Activated CD4-positive, alpha-beta T cell treated with anti-CD3 and anti-CD28 coated beads for 24 hours (primary cell): ENCODE results near the gene DIS3L.
"Not testable (repeated sequence)": the region's sequence is repeated elsewhere in the genome, so short reads cannot be mapped to it uniquely, and the experiment has no call there.

Source experiments
- DNase-seq, 2 donors: peaks; one replicate each; pipeline ENCODE4 v3.0.0-alpha.2; 2020; ENCODE audit warnings: low read depth in 2 of 2

DIS3L gene

GRCh38 chr15:66310786-66311185, 17.4 kb downstream of the DIS3L start:
- DNase-seq, result no peak

DNA sequence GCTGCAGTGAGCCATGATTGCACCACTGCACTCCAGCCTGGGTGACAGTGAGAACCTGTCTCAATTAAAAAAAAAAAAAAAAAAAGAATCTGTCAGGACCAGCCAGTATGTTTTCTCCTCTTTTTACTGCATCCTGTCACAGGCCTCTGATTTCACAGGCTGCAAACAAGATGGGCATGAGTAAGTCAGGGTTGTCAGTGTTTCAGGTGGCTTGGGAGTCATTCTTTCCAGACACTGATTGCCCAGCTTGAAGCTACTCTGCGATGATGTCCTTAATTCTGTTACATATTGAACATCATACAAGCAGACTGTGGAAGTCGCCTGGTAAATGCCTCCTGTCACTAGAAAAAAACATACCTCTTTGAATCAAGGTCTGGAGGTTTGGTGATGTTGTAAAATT, 18.8 kb downstream of the DIS3L start:
- DNase-seq, result no peak

DNA sequence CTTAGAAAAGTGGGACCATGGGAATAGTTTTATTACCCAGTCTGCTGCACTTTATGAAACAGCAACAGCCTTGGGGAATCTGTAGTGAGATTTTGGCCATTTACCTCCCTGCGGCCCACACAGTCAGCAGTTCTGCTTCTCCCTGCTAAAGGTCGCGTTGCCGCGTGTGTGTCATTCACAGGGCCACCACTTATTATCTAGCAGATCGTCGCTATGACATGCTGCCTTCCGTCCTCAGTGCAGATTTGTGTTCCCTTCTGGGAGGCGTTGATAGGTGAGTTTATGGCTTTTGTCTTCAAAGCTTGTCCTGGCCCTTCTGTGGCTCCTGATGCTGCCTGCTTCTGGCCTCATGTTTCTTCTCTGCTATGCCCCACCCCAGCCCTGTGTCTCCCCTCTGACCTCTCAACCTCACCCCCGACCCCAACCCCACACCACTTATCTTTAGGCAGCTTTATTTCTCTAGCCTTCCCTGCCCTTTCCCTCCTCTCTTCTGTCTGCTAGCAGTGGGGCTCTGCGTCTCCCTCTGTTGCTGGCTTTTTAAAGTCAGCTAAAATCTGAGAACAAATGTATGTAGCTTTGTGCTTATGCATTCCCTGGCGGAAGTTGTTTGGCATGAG, 30.1 kb downstream of the DIS3L start:
- no peak for DNase-seq

DNA sequence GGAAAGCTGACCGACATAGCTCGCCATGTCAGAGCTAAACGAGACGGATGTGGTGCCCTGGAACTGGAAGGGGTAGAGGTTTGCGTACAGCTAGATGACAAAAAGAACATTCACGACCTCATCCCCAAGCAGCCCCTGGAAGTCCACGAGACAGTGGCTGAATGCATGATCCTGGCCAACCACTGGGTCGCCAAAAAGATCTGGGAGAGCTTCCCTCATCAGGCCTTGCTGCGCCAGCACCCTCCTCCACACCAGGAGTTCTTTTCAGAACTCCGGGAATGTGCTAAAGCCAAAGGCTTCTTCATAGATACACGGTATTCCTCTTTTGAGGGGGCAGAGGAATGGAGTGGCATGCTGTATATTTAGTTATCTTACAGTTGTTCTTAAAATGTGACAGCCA, 32.7 kb downstream of the DIS3L start:
- no peak for DNase-seq

DNA sequence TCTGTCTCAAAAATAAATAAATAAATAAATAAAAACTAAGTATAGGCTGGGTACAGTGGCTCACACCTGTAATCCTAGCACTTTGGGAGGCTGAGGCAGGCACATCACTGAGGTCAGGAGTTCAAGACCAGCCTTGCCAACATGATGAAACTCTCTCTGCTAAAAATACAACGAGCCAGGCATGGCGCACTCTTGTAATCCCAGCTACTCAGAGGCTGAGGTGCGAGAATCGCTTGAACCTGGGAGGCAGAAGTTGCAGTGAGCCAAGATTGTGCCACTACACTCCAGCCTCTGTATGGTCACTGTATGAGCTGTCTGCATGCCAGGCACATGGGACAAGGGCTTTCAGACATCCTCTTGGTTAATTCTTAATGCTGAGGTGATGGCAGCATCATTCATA, 34.4 kb downstream of the DIS3L start:
- DNase-seq, result no peak

DNA sequence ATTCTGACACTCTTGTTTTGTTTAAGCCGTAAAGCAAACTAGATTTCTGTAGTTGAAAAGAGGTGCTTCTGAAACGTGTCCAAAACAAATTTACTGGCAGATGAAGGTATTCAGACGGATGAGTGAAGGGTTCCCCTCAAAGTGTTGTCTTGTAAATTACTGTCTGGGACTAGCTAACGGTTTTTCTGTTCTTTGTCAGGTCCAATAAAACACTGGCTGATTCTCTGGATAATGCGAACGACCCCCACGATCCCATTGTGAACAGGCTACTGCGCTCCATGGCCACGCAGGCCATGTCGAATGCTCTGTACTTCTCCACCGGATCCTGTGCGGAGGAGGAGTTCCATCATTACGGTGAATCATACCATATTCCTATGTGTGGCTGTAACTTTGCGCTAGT, 35.4 kb downstream of the DIS3L start:
- no peak for DNase-seq

- not testable (repeated sequence) for DNase-seq
These were observed 55.2 kb downstream of the DIS3L start for GRCh38 chr15:66348530-66348929.

- no peak for DNase-seq
These were observed 62.6 kb downstream of the DIS3L start for GRCh38 chr15:66356077-66356358.

- DNase-seq, result peak; percentile 96
These were observed 63.2 kb downstream of the DIS3L start, which contains the start of gene TIPIN for GRCh38 chr15:66356359-66357236. Gene TIPIN, minus strand, starts transcription at chr15:66356685. Its CDS starts 3,738 bp downstream, at chr15:66352947.

DNA sequence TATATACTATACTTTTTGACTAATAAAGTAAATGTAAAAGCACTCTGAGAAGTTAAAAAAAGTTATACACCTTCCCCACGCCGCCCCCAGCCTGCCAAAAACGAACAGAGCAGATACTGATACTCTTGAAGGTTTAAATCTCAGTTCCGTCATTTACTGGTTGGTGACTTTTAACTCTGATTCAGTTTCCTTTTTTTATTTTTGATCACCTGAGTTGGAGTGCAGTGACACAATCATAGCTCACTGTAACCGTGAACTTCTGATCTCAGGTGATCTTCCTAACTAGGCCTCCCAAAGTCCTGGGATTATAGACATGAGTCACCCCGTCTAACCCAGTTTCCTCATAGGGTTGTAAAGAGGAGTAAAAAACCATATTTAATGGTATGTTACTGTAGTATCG, 66.4 kb downstream of the DIS3L start:
- no peak for DNase-seq

GRCh38 chr15:66361745-66362460, 68.5 kb downstream of the DIS3L start:
- not testable (repeated sequence) for DNase-seq

DNA sequence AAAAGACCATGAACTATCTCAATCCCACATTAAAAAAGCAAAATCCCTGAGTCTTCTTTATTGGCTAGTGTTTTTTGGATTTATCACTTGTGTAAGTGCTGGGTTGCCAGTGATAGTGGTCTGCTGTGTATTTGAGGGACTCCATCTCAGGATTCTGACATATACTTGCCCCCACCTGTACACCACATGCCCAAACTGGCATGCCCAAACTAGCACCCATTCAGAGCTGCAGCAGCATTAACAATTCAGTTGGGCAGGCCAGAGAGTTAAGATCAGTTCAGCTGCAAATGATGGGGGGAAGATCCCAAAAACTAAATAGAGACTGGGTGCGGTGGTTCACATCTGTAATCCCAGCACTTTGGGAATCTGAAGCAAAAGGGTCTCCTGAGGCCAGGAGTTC, 69.4 kb downstream of the DIS3L start:
- no peak for DNase-seq

DNA sequence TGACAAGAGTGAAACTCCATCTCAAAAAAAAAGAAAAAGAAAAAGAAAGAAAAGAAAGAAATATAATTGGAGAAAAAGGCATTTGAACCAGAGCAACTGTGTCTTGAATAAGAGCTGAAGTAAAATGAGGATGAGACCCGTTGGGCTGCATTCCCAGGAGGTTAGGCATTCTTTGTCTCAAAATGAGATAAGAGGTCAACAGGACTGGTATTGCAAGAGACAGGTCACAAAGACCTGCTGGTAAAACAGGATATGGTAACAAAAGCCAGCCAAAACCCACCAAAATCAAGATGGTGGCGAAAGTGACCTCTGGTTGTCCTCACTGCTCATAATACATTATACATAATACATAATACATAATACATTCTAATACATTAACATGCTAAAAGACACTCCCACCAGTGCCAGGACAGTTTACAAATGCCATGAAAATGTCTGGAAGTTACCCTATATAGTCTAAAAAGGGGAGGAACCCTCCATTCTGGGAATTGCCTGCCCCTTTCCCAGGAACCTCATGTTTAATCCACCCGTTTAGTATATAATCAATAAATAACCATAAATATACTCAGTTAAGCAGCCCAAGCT, 71.7 kb downstream of the DIS3L start:
- no peak for DNase-seq

DNA sequence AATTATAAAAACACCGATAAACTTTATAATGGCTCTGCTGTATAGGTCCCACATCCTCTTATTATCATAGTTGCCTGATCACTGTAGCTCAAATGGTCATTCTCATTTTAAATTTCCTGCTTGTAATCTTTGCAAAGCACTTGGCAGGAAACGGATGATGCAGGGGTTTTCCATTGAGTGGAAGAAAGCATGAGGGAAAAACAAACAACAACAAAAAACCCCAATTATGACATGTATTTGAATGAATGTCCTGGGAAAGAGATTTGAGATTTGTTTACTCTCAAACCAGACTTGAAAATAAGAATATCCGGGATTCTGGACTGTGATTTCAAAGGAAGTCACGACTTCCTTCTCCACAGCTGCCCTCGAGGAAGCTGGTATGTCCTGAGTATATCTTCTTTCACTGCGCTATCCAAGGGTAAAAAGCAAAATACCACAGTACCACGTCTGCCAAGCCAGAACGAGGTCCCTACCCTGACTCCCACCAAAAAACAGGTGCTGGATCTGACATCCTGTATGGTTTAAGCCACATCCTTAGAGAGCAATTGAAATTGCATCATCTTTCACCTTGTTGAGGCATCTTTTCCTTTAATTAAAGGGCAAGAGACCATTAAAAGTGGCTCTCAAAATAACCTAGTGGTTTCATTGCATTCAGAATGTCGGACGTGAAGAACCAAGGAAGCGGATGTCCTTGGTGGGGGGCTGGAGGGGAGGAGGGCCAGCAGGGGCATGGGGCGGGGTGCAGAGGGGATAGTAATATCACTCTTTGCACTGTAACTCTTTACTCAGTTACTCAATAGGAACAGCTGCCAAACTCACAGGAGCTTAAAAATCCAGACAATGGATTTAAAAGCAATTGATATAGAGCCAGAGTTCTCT, 76.6 kb downstream of the DIS3L start:
- no peak for DNase-seq

DNA sequence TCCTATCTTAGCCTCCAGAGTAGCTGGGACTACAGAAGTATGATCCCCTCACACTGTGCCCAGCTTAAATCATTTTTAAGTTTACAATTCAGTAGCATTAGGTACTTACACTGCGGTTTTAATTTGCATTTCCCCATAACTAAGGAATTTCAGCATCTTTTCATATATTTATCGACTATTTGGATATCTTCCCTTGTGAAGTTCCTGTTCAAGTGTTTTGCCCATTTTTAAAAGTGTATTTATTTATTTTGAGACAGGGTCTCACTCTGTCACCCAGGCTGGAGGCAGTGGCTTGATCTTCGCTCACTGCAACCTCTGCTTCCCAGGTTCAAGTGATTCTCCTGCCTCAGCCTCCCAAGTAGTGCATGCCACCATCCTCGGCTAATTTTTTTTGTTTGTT, 80.8 kb downstream of the DIS3L start:
- DNase-seq, result no peak

GRCh38 chr15:66378814-66379430, 85.6 kb downstream of the DIS3L start:
- no peak for DNase-seq

DNA sequence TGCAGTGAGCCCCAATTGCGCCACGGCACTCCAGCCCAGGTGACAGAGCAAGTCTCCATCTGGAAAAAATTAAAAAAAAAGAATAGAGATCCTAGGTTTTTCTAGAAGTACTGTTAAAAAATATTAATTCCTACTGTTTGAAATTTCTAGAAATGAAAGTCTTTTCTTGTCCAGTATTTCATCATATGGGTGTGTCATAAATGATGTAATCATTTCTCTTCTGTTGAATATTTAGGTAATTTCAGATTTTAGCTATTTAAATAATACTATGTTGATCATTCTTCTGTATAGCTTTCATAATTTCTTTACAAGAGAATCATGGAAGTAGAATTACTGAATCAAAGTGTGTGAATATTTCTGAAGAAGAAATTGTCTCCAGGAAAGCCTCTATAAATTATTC, 88.0 kb downstream of the DIS3L start:
- not testable (repeated sequence) for DNase-seq
